Activated CD8-positive, alpha-beta memory T cell treated with anti-CD3 and anti-CD28 coated beads for 36 hours (primary cell): ENCODE results near the gene HSF2. TPM values are rescaled to one million over a fixed set of nuclear protein-coding genes. Genes with fewer than 3 reads are reported as not detected.
"Not testable (repeated sequence)": the region's sequence is repeated elsewhere in the genome, so short reads cannot be mapped to it uniquely, and the experiment has no call there.

Experiments
- CTCF ChIA-PET: fragments of 350-600 bp; sonication (Branson Sonifier 250); formaldehyde crosslinking; loops from one replicate; lab custom pipeline; 2021; ENCODE audit warnings: antibody characterized with exemption; lab: Charles Lee
- POLR2A ChIA-PET: fragments of 350-600 bp; sonication (Branson Sonifier 250); formaldehyde crosslinking; loops from one replicate; lab custom pipeline; 2021; ENCODE audit warnings: antibody characterized with exemption; lab: Charles Lee
- total RNA-seq, 2 experiments: library from RNA; stranded (reverse); gene quantifications; one replicate each; pipeline ENCODE4 v1.2.3, GENCODE V29; 2021

The HSF2 gene
- total RNA-seq, 2 experiments from 2014 or later: 14.9 to 17.0 TPM

DNA sequence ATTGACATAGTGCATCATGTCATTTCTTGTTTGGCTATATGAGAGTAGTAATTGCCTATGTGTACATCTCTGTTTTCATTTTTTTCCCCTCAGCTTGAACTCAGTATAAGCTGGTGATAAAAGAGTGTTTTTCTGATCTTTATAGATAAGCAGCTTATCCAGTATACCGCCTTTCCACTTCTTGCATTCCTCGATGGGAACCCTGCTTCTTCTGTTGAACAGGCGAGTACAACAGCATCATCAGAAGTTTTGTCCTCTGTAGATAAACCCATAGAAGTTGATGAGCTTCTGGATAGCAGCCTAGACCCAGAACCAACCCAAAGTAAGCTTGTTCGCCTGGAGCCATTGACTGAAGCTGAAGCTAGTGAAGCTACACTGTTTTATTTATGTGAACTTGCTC, 32.3 kb downstream of the HSF2 start:
- POLR2A ChIA-PET: interaction anchor here (0.7 kb wide), 1 partner anchor 14 kb away, joined by 3 read pairs; no protein-coding TSS in a partner anchor
- CTCF ChIA-PET: interaction anchor here (1.0 kb wide), 1 partner anchor 16 kb away, joined by 3 read pairs; no protein-coding TSS in a partner anchor

DNA sequence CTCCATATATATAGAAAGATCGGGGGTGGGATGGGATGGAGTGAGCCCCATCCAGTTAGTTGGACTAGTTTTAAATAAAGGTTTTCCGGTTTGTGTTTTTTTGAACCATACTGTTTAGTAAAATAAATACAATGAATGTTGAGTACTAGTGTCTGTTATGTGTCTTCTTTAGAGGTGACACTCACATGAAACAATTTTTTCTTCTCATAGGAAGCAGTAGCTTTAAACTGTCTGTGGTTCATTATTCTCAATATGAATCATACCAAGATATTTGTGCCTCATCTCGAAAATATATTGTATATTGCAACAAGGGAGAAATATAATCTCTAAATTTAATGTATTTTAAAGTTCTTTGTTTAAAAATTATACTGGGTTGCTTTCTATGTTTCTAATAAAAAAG, 33.4 kb downstream of the HSF2 start:
- POLR2A ChIA-PET: no interaction called here
- CTCF ChIA-PET: no interaction called here

DNA sequence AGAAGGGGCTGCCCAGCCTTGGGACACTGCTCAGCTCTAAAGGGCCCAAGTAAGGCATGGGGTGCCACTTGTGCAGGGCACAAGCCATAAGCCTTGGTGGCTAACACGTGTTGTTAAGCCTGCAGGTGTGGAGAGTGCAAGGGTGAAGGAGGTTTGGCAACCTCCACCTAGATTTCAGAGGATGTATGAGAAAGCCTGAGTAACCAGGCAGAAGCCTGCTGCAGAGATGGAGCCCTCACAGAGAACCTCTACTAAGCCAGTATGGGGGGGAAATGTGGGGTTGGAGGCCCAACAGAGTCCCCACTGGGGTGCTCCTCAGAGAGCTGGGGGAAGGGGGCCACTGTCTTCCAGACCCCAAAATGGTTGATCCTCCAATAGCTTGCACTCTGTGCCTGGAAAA, 39.5 kb downstream of the HSF2 start:
- ChIA-PET CTCF (interaction anchor here (0.9 kb wide), 1 partner anchor 17 kb away, joined by 3 read pairs; no protein-coding TSS in a partner anchor), POLR2A (no interaction called here)

DNA sequence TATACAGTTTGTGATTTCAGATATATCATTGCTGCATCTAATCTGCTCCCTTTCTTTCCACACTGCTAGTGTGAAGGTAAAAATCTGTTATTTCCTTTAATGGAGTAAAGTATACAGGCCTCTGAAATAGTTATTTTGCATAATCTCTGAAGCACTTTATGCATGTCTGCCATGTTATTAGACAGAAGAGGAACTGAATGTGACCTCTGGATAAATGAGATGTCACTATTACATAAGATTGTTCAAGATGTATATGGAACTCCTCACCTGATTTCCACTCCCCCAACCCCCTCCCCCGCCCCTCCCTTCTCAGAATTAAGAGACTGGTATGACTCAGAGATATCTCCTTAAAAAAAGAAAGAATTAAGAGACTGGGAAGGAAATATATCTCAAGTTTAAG, 45.8 kb downstream of the HSF2 start:
- CTCF ChIA-PET: no interaction called here
- POLR2A ChIA-PET: no interaction called here

DNA sequence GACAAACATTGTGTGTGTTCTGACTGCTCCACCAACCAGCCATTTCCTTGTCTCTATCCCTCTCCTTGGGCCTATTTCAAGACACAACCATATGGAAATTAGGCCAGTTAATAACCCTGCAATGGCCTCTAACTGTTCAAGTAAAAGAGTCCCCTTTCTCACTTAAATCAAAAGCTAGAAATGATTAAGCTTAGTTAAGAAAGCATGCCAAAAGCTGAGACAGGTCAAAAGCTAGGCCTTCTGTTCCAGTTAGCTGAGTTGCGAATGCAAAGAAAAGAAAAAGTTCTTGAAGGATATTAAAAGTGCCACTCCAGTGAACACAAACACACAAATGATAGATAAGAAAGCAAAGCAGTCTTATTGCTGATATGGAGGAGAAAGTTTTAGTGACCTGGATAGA, 49.6 kb downstream of the HSF2 start:
- POLR2A ChIA-PET: no interaction called here
- CTCF ChIA-PET: no interaction called here

DNA sequence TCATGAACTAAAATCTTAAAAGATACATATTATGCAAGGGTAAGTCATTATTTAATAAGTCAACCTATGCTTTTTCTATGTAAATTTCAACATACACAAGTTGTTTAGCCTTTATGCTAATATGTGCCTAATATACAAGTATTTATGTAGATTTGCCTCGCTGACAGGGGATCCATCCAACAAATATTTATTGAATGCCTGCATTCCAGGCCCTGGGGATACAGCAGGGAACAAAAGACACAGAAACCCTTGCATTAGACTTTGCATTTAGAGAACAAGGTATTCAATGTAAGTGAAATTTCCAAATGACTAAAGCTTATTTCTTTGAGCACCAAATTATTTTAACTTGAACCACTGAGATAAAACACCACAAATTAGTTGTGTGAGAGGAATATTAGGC, 53.1 kb downstream of the HSF2 start:
- POLR2A ChIA-PET: no interaction called here
- CTCF ChIA-PET: no interaction called here

DNA sequence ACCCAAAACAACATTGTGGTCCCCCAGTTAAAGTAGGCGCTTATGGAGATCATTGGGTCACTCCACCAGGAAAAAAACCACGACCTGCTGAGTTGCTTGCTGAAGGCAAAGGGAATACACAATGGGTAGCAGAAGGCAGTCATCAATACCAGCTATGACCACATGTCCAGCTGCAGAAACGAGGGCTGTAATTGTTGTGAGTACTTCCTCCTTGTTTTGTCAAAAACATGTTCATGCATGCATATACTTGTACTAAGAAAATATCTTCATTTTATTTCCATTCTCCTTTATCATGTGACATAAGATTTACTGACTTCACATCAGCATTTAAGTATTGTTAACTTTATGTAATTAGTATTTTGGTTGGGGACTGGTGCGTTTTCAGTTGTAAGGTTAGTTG, 55.2 kb downstream of the HSF2 start:
- CTCF ChIA-PET: no interaction called here
- POLR2A ChIA-PET: no interaction called here

DNA sequence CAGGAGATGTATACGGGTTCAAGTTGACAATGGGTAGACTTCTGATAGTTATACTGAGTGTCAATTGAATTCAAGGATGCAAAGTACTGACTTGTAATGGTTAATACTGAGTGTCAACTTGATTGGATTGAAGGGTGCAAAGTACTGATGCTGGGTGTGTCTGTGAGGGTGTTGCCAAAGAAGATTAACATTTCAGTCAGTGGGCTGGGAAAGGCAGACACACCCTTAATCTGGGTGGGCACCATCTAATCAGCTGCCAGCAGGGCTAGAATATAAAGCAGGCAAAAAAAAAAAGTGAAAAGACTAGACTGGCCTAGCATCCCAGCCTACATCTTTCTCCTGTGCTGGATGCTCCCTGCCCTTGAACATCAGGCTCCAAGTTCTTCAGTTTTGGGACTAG, 55.7 kb downstream of the HSF2 start:
- CTCF ChIA-PET: not testable (repeated sequence)

DNA sequence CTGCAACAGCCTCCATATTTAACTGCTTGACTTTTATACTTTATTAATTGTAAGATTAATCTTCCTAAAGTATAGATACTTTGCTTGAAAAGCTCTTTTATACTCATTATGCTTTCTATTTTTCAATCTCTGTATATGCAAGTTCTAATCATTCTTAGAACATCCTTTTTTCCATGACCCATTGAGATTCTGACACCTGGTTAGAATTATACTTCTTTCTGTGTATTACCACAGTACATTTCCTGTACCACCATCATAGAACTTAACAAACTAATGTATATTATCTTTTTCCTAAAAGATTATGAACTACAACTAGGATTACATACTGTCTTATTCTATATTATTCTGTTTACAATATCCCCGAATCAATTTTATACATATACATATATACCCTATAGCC, 58.6 kb downstream of the HSF2 start:
- POLR2A ChIA-PET: no interaction called here
- CTCF ChIA-PET: no interaction called here

More for the DNA sequence above, 55.7 kb downstream of the HSF2 start:
- POLR2A ChIA-PET: not testable (repeated sequence)

DNA sequence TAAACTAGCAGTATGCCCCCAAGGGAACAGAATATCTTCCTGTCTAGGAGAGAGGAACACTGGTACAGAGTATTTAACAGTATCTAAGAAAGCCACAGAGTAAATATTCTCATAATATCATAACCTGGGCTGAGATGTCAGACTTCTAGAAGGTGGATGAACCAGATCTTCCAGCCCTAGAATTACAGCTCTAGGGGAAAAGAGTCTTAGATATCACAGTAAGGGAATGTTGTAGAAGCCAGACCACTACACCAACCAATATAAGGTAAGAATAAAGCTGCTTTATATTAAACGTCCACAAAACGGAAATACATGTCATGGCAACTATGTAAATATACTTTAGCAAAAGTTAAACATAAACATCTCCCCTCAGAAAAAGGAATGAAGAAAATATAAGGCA, 59.8 kb downstream of the HSF2 start:
- POLR2A ChIA-PET: no interaction called here
- CTCF ChIA-PET: no interaction called here

DNA sequence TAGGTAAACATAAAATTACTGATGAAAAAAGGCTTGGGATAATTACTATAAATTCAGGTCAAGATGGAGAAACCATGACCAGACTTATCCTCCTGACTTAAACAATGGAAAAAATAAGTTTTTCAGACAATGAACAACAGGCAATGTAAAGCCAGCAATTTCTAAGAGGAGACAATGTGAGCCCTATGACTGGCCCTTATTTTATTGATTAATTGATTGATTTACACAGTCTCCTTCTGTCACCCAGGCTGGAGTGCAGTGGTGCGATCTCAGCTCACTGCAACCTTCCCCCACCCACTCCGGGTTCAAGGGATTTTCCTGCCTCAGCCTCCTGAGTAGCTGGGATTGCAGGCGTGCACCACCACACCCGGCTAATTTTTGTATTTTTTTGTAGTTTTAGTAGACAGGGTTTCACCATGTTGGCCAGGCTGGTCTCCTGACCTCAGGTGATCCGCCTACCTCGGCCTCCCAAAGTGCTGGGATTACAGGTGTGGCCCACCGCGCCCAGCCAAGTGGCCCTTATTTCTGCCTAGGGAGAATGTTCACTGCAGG, 60.5 kb downstream of the HSF2 start:
- POLR2A ChIA-PET, CTCF ChIA-PET: not testable (repeated sequence)

DNA sequence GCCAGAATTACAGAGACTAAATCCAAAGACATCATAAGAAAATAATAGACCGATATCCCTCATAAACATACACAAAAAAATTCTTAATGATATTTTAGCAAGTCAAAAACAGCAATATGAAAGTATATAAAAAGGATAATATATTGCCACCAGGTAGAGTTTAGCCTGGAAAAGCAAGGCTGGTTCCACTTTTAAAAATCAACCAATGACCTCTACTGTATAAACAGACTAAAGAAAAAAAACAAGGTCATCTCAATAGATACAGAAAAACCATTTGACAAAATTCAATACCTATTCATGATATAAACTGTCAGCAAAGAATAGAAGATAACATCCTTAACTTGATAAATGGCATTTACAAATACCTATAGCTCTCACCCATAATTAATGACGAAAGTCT, 62.4 kb downstream of the HSF2 start:
- POLR2A ChIA-PET: no interaction called here
- CTCF ChIA-PET: no interaction called here

DNA sequence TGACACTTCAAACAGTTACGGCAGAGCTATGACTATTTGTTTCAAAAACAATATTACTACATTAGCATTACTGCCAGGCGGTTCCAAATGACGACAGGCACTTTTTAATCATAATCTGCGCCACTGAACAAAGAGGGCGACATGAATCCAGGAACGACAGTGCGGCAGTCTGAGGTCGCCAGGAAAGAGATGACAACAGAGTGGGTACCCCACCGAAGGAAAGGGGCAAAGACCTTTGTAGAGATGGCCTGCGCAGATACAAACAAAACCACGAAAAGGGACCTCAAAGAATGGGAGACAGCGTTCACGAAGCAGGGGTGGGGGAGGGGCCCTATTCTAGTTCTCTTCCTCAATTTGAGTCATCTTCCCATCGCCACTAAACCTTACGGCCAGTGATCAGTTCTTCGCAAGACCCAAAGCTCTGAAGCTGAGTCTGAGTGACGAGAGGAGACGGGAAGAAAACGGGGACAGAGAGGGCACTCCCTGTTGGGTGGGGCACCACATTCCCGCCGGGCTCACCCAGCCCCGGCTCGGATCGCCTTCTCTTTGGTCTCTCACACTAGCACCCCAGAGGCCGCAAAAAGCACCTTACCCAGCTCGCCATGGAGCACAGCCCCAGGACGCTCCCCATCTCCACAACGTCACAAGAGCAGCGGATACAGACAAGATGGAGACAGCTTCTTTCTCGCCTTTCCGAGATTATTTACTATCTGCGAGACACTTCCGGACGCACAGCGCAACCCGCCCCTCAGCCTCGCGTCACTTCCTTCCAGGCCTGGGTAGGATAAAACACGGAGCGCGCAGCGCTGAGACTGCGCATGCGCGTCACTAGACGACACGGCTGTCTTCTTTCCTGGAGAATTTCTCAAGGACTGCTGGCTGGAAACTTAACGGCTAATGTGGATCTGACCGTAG, 71.9 kb downstream of the HSF2 start, which contains the start of gene SERINC1:
SERINC1 (minus strand) TSS at position 701 of the 915 bp plus-strand sequence; CDS start at position 631, 70 bp downstream.
- ChIA-PET POLR2A (interaction anchor here (0.7 to 2.1 kb wide), 6 partner anchors 17 to 77 kb away, joined by 3 to 7 read pairs (median 4); partner anchors contain the start of gene HSF2), CTCF (no interaction called here)

DNA sequence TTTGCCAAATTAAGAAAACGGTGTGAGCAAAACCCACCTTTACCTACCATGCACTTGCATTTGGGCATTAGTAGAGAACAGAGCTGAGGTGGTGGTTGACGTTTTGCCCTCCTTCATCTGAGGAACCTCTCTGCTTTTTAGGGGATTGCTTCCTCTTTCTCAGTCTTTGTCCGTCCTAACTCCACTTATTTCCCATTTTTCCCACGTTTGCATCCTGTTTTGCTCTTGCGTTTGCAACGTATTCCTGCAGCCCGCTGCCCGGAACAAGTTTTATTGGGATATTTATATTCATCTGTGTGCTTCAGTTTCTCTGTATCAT, 72.5 kb downstream of the HSF2 start:
- POLR2A ChIA-PET: interaction anchor here (0.7 to 2.1 kb wide), 5 partner anchors 18 to 78 kb away, joined by 3 to 7 read pairs (median 3); partner anchors contain the start of gene HSF2

DNA sequence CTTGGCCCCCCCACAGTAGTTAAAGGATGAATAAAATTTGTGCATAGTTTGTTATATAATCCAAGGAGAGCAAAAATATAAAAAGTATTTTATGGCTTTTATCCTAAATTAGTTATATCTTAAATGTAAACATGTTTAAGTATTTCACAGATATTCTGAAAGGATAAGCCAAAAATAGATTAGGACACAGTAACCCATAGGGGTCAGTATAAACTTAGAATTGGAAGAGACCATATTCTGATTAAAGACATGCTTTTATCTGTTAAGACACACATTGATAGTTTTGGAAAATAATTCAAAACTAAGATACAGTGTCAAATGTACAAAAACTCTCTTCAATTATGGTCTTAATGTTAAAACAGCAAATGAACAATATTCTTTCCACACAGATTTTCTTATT, 76.7 kb downstream of the HSF2 start:
- ChIA-PET CTCF (no interaction called here), POLR2A (no interaction called here)

More for the DNA sequence above, 72.5 kb downstream of the HSF2 start:
- CTCF ChIA-PET: no interaction called here

DNA sequence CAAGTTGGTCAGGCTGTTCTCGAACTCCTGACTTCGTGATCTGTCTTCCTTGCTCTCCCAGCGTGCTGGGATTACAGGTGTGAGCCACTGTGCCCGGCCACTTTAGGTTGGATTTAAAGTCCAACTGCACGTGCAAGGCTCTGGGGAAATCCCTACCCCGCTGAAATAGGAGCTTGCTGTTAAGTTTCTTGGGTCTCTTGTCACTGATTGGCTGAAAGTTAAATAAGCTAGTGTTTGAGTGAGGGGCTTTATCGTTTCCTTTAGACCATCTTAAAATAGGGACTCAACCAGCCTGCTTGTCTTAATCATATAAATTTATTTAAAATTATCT, 83.3 kb downstream of the HSF2 start:
- CTCF ChIA-PET: no interaction called here
- POLR2A ChIA-PET: no interaction called here

Other genes starting within 250 kb of the HSF2 start
- 10 to 100 TPM; 49.3 to 51.5 TPM for gene SERINC1, start 72.2 kb downstream of the HSF2 start, total RNA-seq
- not detected for gene PKIB, start 210.8 kb downstream of the HSF2 start, total RNA-seq